HG02763 (cell line): ENCODE results near the gene TWNK.

ENCODE experiments used
- ATAC-seq: cut with Tn5 transposase; IDR thresholded peaks from one replicate; pipeline ENCODE4 v1.9.1; 2021; ENCODE audit warnings: mild to moderate bottlenecking, moderate library complexity; ENCODE audit not compliant: unreplicated experiment

Gene TWNK

GRCh38 chr10:101010329-101010728 lies 23.0 kb downstream of the TWNK start:
- ATAC-seq, result no peak

GRCh38 chr10:101011517-101012423 lies 24.4 kb downstream of the TWNK start:
- ATAC-seq, result no peak

GRCh38 chr10:101012525-101013364 lies 25.4 kb downstream of the TWNK start:
- ATAC-seq, result no peak

- ATAC-seq, result no peak
These were observed 26.1 kb downstream of the TWNK start for GRCh38 chr10:101013365-101013825.

- ATAC-seq, result no peak
These were observed 27.0 kb downstream of the TWNK start for GRCh38 chr10:101014230-101014884.

GRCh38 chr10:101014966-101015581 lies 27.7 kb downstream of the TWNK start:
- ATAC-seq, result no peak

- ATAC-seq, result no peak
These were observed 28.2 kb downstream of the TWNK start for GRCh38 chr10:101015582-101015973.

- ATAC-seq, result no peak
These were observed 29.5 kb downstream of the TWNK start for GRCh38 chr10:101016814-101017213.

GRCh38 chr10:101018118-101018599 lies 30.8 kb downstream of the TWNK start:
- no peak for ATAC-seq

GRCh38 chr10:101018600-101019439 lies 31.5 kb downstream of the TWNK start:
- ATAC-seq, result no peak

- ATAC-seq, result no peak
These were observed 32.0 kb downstream of the TWNK start for GRCh38 chr10:101019440-101019703.

GRCh38 chr10:101020427-101021075 lies 33.2 kb downstream of the TWNK start:
- no peak for ATAC-seq

- no peak for ATAC-seq
These were observed 33.9 kb downstream of the TWNK start for GRCh38 chr10:101021239-101021638.

GRCh38 chr10:101021692-101022251 lies 34.4 kb downstream of the TWNK start:
- ATAC-seq, result no peak

- ATAC-seq, result no peak
These were observed 35.8 kb downstream of the TWNK start for GRCh38 chr10:101022967-101023705.

- no peak for ATAC-seq
These were observed 39.9 kb downstream of the TWNK start for GRCh38 chr10:101027106-101027720.

- ATAC-seq, result no peak
These were observed 41.3 kb downstream of the TWNK start for GRCh38 chr10:101028446-101029337.
